Epidermal melanocyte (primary cell): ENCODE results near the gene PHF13.
"Not testable (repeated sequence)": the region's sequence is repeated elsewhere in the genome, so short reads cannot be mapped to it uniquely, and the experiment has no call there.

Experiments
- DNase-seq: peaks from one replicate; pipeline ENCODE4 v3.0.0; 2011; ENCODE audit warnings: low spot score; ENCODE audit not compliant: insufficient read length

Gene PHF13

DNA sequence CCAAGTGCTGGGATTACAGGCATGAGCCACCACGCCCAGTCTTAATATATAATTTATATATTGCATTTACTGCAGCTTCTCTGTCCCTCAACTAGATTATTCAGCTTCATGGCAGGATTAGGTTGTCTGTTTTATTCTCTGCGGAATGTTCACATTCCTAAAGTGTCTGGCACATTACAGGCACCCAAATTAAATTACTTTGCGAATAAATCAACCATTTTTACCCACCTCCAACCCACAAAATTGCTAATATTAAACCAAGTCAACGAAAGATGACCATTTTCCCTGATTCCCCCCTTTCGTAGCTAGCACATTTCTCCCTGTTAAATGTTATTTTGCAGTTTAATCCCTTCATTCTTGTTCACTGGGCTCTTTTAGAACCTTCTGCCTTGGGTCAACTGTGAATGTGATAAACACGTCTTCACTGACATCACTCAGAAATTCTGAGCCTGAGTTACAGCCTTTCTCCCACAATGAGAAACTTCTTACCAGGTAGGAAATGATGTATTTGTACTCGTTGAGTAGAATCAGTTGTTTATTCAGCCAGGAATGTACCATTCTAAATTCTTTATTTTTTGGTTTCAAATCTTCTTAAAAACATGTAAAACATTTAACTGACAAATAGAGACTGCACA lies 47.0 kb downstream of the PHF13 start:
- no peak for DNase-seq

DNA sequence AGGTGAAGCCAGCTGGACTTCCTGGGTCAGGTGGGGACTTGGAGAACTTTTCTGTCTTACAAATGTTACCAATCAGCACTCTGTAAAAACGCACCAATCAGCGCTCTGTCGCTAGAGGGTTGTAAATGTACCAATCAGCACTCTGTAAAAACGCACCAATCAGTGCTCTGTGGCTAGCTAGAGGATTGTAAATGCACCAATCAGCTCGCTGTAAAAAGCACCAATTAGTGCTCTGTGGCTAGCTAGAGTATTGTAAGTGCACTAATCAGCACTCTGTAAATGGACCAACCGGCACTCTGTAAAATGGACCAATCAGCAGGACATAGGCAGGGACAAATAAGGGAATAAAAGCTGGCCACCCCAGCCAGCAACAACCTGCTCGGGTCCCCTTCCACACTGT lies 48.9 kb downstream of the PHF13 start:
- DNase-seq: not testable (repeated sequence)

DNA sequence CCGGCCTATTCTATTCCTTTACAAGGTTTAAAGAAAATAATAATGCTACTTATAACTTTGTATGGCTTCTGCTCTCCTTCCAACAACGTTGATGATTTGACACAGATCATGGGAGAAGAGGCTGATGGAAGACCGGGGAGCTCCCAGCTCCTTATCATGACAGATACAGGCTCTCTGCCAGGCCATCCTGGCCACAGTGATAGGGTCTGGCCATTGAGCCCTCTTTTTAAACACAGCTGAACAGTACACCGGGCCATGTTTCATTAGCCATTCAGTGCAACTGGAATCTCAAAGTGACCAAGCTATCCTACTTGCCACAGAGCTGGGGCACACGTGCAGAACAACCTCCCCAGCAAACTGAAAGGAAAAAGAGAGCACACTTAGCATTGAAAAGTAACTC lies 53.2 kb downstream of the PHF13 start:
- no peak for DNase-seq

DNA sequence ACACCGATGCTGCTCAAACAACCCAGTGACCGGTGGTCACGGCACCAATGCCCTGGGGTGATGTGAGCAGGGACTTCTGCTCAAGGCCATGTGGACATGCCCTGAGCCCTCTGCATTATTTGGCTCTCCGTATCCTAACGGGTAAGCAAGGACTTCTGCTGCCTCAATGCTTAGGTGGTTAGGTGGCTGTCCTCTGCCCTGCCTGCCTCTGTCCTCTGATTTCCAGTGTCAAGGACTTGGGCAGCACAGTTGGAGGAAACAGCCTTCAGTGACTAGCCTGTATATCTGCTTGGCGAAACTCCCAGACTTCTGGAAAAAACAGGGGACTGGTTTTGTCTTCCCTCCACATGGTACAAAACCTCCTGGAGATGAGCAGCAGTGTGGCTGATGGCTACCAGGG lies 53.6 kb downstream of the PHF13 start:
- DNase-seq: no peak

DNA sequence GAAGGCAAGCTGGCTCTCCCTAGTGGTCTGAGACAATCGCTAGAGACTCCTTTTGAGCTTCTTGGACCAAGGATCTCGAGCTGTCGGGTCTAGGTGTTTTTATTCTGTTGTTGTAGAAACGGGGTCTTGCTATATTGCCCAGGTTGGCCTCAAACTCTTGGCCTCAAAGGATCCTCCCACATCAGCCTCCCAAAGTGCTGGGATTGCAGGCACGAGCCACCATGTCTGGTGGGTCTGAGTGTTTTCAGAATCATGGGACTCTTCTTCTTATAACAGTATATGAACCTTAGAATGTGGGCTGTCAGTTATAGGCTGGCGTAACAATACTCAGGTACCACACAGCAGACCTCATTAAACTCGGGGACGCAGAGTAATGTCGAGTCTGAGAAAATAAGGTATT lies 55.0 kb downstream of the PHF13 start:
- no peak for DNase-seq

DNA sequence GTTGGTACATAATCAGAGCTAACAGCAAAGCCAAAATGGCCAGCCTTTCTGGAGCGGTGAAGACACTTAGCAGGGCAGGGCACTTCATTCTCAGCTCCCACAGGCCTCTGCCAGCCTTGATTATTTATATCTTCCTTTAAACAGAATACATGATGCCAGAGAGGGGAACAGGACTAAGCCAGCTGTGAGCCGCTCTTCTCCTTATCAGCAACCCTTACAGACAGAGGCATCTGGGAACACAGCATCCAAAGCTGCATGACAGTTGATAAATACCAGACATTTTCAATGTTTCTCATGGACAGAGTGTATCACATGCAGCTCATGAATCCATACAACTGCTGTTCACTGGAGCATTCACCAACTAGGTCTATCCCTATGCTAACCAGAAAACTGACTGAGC lies 59.0 kb downstream of the PHF13 start:
- DNase-seq: no peak
